Measurements from ENCODE around the gene ADGRL4. TPM values are rescaled to one million over a fixed set of nuclear protein-coding genes. Genes with fewer than 3 reads are reported as not detected.

ADGRL4 gene
- total and polyA plus RNA-seq, 2 experiments from 2014 or later = 0.24 to 0.32 TPM

DNA sequence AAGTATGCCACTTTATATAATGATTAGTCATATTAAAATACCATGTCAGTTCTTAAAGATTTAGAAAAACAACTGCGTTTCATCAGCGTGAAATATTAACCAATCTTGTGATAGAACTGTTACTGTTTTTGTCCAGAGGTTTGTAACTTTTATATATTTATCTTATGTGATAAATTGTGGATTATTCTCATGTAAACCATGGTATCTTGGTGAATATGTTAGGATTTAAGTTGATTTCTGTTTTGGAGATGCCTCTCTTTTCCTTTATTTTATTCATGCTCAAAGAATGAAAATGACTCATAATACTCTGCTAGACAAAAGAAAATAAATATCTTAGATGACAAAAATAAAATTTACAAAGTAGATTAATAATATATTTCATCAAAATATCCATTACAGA lies 88.4 kb downstream of the ADGRL4 start:
- Mint-ChIP-seq H3K4me3 (no peak overlapping the region), H3K27ac (no peak overlapping the region), H3K36me3 (ENCODE audit: low read depth) (no peaks in the 10 kb centered on the region), H3K9me3 (no peaks in the 10 kb centered on the region), H3K4me1 (peaks cover 8% of the 10 kb centered on the region; the same call in 2 of the 3 replicates), H3K27me3 (ENCODE audit: insufficient read depth, low read depth, poor library complexity) (peaks cover 1% of the 10 kb centered on the region)
- TF ChIP-seq JUNB (IDR thresholded peaks at IDR 0.05; ENCODE audit: unreplicated experiment) = no peak
- TF ChIP-seq, protein P1, sequence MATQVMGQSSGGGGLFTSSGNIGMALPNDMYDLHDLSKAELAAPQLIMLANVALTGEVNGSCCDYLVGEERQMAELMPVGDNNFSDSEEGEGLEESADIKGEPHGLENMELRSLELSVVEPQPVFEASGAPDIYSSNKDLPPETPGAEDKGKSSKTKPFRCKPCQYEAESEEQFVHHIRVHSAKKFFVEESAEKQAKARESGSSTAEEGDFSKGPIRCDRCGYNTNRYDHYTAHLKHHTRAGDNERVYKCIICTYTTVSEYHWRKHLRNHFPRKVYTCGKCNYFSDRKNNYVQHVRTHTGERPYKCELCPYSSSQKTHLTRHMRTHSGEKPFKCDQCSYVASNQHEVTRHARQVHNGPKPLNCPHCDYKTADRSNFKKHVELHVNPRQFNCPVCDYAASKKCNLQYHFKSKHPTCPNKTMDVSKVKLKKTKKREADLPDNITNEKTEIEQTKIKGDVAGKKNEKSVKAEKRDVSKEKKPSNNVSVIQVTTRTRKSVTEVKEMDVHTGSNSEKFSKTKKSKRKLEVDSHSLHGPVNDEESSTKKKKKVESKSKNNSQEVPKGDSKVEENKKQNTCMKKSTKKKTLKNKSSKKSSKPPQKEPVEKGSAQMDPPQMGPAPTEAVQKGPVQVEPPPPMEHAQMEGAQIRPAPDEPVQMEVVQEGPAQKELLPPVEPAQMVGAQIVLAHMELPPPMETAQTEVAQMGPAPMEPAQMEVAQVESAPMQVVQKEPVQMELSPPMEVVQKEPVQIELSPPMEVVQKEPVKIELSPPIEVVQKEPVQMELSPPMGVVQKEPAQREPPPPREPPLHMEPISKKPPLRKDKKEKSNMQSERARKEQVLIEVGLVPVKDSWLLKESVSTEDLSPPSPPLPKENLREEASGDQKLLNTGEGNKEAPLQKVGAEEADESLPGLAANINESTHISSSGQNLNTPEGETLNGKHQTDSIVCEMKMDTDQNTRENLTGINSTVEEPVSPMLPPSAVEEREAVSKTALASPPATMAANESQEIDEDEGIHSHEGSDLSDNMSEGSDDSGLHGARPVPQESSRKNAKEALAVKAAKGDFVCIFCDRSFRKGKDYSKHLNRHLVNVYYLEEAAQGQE (IDR thresholded peaks at IDR 0.05; ENCODE audit: unreplicated experiment) = no peak
- TF ChIP-seq, protein P2, sequence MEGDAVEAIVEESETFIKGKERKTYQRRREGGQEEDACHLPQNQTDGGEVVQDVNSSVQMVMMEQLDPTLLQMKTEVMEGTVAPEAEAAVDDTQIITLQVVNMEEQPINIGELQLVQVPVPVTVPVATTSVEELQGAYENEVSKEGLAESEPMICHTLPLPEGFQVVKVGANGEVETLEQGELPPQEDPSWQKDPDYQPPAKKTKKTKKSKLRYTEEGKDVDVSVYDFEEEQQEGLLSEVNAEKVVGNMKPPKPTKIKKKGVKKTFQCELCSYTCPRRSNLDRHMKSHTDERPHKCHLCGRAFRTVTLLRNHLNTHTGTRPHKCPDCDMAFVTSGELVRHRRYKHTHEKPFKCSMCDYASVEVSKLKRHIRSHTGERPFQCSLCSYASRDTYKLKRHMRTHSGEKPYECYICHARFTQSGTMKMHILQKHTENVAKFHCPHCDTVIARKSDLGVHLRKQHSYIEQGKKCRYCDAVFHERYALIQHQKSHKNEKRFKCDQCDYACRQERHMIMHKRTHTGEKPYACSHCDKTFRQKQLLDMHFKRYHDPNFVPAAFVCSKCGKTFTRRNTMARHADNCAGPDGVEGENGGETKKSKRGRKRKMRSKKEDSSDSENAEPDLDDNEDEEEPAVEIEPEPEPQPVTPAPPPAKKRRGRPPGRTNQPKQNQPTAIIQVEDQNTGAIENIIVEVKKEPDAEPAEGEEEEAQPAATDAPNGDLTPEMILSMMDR (conservative IDR thresholded peaks at IDR 0.05; ENCODE audit: low read depth in 2 of 2) = no peak
- TF ChIP-seq NANOG (IDR thresholded peaks at IDR 0.05; ENCODE audit: borderline replicate concordance) = no peak
- no peak for TF ChIP-seq ZNF114 (CRISPR knock-in tag; IDR thresholded peaks at IDR 0.05)
- no peak for TF ChIP-seq STAT1 (IDR thresholded peaks at IDR 0.05; ENCODE audit: unreplicated experiment)
- TF ChIP-seq CREB1 (CRISPR knock-in tag; IDR thresholded peaks at IDR 0.05; ENCODE audit: low read depth) = no peak
- H3K4me2 ChIP-seq = no peak overlapping the region
- no peak overlapping the region for H2AFZ ChIP-seq
- no peaks in the 10 kb centered on the region for H3K4me1 ChIP-seq (ENCODE audit: insufficient read depth)
- H3K4me3 ChIP-seq = no peak overlapping the region
- ATAC-seq (no peak), DNase-seq (ENCODE audit: low spot score) (no peak)
- no peaks in the 10 kb centered on the region for H3K79me2 ChIP-seq (replicated peaks; ENCODE audit: insufficient read depth)
- H3K36me3 ChIP-seq (ENCODE audit: insufficient read depth) = no peaks in the 10 kb centered on the region
- H3F3A ChIP-seq (replicated peaks; ENCODE audit: low read depth) = no peaks in the 10 kb centered on the region
- H3K27me3 ChIP-seq (ENCODE audit: insufficient read depth) = no peaks in the 10 kb centered on the region
- H3K9me2 ChIP-seq (ENCODE audit: insufficient read depth) = no peaks in the 10 kb centered on the region
- H3K27ac ChIP-seq (ENCODE audit: low read depth) = no peak overlapping the region
- H4K20me1 ChIP-seq (replicated peaks; ENCODE audit: insufficient read depth) = no peaks in the 10 kb centered on the region

DNA sequence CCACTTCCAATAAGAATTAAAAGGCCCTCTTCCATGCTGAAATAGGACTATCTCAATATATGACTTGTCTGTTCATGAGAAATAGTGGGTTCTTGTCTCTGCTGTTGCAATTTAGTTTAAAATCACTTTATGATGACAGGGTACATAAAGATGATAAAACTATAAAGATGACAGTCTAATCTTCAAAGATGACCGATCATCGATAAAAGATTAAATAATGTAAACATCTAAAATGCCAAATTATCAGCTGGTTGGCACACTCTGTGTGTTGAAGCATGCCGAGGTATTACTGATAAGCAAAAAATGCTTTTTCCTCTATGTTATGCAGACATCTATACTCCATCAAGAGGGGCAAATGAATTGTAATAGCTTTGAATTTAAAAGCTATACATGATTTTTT lies 89.5 kb downstream of the ADGRL4 start:
- peaks cover 1% of the 10 kb centered on the region for H3K27me3 Mint-ChIP-seq (ENCODE audit: insufficient read depth, low read depth, poor library complexity)
- H2AFZ ChIP-seq = no peak overlapping the region
- no peaks in the 10 kb centered on the region for H3K36me3 ChIP-seq (ENCODE audit: insufficient read depth)
- no peaks in the 10 kb centered on the region for H3K9me3 Mint-ChIP-seq
- H3K4me1 Mint-ChIP-seq = peaks cover 8% of the 10 kb centered on the region; the same call in 2 of the 3 replicates
- no peaks in the 10 kb centered on the region for H3K36me3 Mint-ChIP-seq (ENCODE audit: low read depth)
- H3K4me1 ChIP-seq (ENCODE audit: insufficient read depth) = no peaks in the 10 kb centered on the region
- no peak overlapping the region for H3K4me2 ChIP-seq
- H3K4me3 Mint-ChIP-seq = no peak overlapping the region
- H3K27ac Mint-ChIP-seq = no peak overlapping the region
- no peaks in the 10 kb centered on the region for H3K79me2 ChIP-seq (replicated peaks; ENCODE audit: insufficient read depth)
- DNase-seq (ENCODE audit: low spot score) (no peak), ATAC-seq (no peak)
- H3K27ac ChIP-seq (ENCODE audit: low read depth) = no peak overlapping the region
- H4K20me1 ChIP-seq (replicated peaks; ENCODE audit: insufficient read depth) = no peaks in the 10 kb centered on the region
- no peaks in the 10 kb centered on the region for H3F3A ChIP-seq (replicated peaks; ENCODE audit: low read depth)
- no peaks in the 10 kb centered on the region for H3K9me2 ChIP-seq (ENCODE audit: insufficient read depth)
- H3K27me3 ChIP-seq (ENCODE audit: insufficient read depth) = no peaks in the 10 kb centered on the region
- H3K4me3 ChIP-seq = no peak overlapping the region
- TF ChIP-seq, protein P3, sequence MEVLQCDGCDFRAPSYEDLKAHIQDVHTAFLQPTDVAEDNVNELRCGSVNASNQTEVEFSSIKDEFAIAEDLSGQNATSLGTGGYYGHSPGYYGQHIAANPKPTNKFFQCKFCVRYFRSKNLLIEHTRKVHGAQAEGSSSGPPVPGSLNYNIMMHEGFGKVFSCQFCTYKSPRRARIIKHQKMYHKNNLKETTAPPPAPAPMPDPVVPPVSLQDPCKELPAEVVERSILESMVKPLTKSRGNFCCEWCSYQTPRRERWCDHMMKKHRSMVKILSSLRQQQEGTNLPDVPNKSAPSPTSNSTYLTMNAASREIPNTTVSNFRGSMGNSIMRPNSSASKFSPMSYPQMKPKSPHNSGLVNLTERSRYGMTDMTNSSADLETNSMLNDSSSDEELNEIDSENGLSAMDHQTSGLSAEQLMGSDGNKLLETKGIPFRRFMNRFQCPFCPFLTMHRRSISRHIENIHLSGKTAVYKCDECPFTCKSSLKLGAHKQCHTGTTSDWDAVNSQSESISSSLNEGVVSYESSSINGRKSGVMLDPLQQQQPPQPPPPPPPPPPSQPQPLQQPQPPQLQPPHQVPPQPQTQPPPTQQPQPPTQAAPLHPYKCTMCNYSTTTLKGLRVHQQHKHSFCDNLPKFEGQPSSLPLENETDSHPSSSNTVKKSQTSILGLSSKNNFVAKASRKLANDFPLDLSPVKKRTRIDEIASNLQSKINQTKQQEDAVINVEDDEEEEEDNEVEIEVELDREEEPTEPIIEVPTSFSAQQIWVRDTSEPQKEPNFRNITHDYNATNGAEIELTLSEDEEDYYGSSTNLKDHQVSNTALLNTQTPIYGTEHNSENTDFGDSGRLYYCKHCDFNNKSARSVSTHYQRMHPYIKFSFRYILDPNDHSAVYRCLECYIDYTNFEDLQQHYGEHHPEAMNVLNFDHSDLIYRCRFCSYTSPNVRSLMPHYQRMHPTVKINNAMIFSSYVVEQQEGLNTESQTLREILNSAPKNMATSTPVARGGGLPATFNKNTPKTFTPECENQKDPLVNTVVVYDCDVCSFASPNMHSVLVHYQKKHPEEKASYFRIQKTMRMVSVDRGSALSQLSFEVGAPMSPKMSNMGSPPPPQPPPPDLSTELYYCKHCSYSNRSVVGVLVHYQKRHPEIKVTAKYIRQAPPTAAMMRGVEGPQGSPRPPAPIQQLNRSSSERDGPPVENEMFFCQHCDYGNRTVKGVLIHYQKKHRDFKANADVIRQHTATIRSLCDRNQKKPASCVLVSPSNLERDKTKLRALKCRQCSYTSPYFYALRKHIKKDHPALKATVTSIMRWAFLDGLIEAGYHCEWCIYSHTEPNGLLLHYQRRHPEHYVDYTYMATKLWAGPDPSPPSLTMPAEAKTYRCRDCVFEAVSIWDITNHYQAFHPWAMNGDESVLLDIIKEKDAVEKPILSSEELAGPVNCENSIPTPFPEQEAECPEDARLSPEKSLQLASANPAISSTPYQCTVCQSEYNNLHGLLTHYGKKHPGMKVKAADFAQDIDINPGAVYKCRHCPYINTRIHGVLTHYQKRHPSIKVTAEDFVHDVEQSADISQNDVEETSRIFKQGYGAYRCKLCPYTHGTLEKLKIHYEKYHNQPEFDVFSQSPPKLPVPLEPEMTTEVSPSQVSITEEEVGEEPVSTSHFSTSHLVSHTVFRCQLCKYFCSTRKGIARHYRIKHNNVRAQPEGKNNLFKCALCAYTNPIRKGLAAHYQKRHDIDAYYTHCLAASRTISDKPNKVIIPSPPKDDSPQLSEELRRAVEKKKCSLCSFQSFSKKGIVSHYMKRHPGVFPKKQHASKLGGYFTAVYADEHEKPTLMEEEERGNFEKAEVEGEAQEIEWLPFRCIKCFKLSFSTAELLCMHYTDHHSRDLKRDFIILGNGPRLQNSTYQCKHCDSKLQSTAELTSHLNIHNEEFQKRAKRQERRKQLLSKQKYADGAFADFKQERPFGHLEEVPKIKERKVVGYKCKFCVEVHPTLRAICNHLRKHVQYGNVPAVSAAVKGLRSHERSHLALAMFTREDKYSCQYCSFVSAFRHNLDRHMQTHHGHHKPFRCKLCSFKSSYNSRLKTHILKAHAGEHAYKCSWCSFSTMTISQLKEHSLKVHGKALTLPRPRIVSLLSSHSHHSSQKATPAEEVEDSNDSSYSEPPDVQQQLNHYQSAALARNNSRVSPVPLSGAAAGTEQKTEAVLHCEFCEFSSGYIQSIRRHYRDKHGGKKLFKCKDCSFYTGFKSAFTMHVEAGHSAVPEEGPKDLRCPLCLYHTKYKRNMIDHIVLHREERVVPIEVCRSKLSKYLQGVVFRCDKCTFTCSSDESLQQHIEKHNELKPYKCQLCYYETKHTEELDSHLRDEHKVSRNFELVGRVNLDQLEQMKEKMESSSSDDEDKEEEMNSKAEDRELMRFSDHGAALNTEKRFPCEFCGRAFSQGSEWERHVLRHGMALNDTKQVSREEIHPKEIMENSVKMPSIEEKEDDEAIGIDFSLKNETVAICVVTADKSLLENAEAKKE (CRISPR knock-in tag; IDR thresholded peaks at IDR 0.05) = no peak
- no peak for TF ChIP-seq ZNF114 (CRISPR knock-in tag; IDR thresholded peaks at IDR 0.05)
- no peak for TF ChIP-seq EZH2phosphoT487 (IDR thresholded peaks at IDR 0.05; ENCODE audit: unreplicated experiment)
- TF ChIP-seq EZH2 (IDR thresholded peaks at IDR 0.05; ENCODE audit: low read depth, unreplicated experiment) = no peak
- TF ChIP-seq ZNF331 (CRISPR knock-in tag; IDR thresholded peaks at IDR 0.05; ENCODE audit: low read depth) = no peak
- no peak for TF ChIP-seq STAT1 (IDR thresholded peaks at IDR 0.05; ENCODE audit: unreplicated experiment)

Measured in GM23338 (cell line).